ENCODE data around the gene LMO1. TPM values are rescaled to one million over a fixed set of nuclear protein-coding genes. Genes with fewer than 3 reads are reported as not detected.
A peak's percentile ranks its signal among the peaks of the same experiment; 100 is the strongest.

The LMO1 gene
- total RNA-seq, 3 donors from 2014 or later (not counting 1 experiment from before 2014, with no cell fraction given): not detected

DNA sequence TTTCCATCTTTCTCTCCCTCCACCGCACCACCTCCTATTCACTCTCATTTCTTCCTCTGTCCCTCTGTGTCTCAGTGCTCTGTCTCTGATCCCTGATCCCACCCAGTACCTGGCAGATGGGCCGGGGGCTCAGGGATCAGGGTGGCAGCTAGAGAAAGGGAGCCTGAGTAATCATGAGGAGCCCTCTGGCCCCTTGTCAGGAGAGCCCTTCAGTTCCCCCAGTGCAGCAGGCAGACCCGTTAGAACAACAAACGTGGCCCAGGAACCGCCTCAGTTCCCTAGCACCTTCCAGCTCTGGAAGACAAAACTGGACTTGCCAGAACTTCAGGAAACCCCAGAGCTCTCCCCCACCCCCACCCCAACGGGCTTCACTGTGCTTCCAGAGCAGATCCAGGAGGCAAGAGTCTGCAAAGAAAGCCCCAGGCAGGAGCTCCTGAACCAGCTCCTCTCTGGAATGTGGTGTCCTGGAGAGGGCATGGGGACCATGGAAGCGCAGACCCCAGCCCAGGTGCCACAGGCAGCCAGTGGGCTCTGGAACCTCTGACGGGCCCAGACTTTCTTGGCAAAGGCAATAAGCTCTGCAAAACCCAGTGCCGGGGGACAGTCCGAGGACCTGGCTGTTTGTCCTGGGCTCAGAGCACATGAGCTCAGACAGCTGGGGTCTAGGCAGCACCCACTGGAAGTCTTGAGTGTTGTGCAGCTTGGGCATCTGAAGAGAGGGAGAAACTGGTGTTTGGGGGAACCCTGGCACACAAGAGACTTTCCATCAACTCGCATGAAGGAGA, 43.2 kb downstream of the LMO1 start:
- no peaks in the 10 kb centered on the region for H3K36me3 Mint-ChIP-seq
- H3K4me3 Mint-ChIP-seq: no peak overlapping the region

DNA sequence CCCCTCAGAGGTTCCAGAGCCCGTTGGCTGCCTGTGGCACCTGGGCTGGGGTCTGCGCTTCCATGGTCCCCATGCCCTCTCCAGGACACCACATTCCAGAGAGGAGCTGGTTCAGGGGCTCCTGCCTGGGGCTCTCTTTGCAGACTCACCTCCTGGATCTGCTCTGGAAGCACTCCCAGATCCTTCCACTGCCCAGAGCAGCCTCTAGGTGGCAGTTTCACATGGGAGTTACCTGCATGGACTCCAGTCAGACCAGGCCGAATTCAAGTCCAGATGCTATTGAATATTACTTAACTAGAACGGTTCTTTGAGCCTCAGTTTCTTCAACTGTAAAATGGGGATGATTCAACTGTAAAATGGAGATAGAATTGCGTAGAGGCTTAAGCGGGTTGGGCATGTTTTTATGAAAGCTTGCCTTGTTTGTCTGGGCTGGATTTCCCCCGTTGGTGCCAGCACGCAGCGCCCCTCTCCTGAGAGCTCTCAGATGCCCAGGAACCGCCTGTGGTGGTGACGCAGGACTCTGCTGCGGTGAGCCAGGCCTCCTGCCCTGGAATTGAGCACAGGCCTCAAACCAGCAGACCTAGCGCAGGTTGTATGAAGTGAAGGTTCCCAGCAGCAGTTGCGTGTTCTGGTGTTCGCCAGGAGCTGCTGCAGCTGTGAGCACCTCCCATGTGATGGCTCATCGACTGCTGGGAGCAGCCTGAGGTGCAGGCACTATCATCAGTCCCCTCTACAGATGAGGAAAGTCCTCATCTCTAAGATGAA, 44.2 kb downstream of the LMO1 start:
- Mint-ChIP-seq H3K36me3 (no peaks in the 10 kb centered on the region), H3K27me3 (ENCODE audit: low read depth in 2 of 2) (peaks cover 6 to 53% of the 10 kb centered on the region in 2 donors), H3K9me3 (no peaks in the 10 kb centered on the region), H3K27ac (no peak overlapping the region), H3K4me3 (no peak overlapping the region), H3K4me1 (peaks cover 5% of the 10 kb centered on the region in 2 donors)
- DNase-seq (peak in 1 of 2 donors; percentile 23), ATAC-seq (no peak)
- Histone ChIP-seq H3K9me3 (ENCODE audit: control insufficient read depth, insufficient read depth, low read length) (no peaks in the 10 kb centered on the region), H3K27ac (ENCODE audit: low read length) (no peak overlapping the region), H3K27me3 (ENCODE audit: control insufficient read depth, insufficient read depth, low read length) (peaks cover 6% of the 10 kb centered on the region), H3K36me3 (ENCODE audit: control insufficient read depth, insufficient read depth, low read length) (no peaks in the 10 kb centered on the region), H3K4me1 (ENCODE audit: control insufficient read depth, insufficient read depth, low read length) (peaks cover 7% of the 10 kb centered on the region), H3K4me3 (ENCODE audit: low read length) (no peak overlapping the region)
- 85% methylated on average over 16 of the region's 16 CpGs for WGBS (ENCODE audit: insufficient coverage)
- TF ChIP-seq, protein P1, sequence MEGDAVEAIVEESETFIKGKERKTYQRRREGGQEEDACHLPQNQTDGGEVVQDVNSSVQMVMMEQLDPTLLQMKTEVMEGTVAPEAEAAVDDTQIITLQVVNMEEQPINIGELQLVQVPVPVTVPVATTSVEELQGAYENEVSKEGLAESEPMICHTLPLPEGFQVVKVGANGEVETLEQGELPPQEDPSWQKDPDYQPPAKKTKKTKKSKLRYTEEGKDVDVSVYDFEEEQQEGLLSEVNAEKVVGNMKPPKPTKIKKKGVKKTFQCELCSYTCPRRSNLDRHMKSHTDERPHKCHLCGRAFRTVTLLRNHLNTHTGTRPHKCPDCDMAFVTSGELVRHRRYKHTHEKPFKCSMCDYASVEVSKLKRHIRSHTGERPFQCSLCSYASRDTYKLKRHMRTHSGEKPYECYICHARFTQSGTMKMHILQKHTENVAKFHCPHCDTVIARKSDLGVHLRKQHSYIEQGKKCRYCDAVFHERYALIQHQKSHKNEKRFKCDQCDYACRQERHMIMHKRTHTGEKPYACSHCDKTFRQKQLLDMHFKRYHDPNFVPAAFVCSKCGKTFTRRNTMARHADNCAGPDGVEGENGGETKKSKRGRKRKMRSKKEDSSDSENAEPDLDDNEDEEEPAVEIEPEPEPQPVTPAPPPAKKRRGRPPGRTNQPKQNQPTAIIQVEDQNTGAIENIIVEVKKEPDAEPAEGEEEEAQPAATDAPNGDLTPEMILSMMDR (IDR thresholded peaks at IDR 0.05): no peak
- intact Hi-C loops (cut with micrococcal nuclease): no loop called here

More for the DNA sequence above, 43.2 kb downstream of the LMO1 start:
- Histone ChIP-seq H3K27ac (ENCODE audit: low read length) (no peak overlapping the region), H3K4me1 (ENCODE audit: control insufficient read depth, insufficient read depth, low read length) (peaks cover 7% of the 10 kb centered on the region), H3K4me3 (ENCODE audit: low read length) (no peak overlapping the region), H3K27me3 (ENCODE audit: control insufficient read depth, insufficient read depth, low read length) (peaks cover 4% of the 10 kb centered on the region), H3K36me3 (ENCODE audit: control insufficient read depth, insufficient read depth, low read length) (no peaks in the 10 kb centered on the region), H3K9me3 (ENCODE audit: control insufficient read depth, insufficient read depth, low read length) (no peaks in the 10 kb centered on the region)
- DNase-seq (no peak), ATAC-seq (no peak)
- Mint-ChIP-seq H3K9me3 (no peaks in the 10 kb centered on the region), H3K27me3 (ENCODE audit: low read depth in 2 of 2) (peaks cover 3 to 45% of the 10 kb centered on the region in 2 donors), H3K27ac (no peak overlapping the region), H3K4me1 (peaks cover 5 to 7% of the 10 kb centered on the region in 2 donors)
- TF ChIP-seq, protein P1 (IDR thresholded peaks at IDR 0.05): no peak
- intact Hi-C loops (cut with micrococcal nuclease): no loop called here
- 85% methylated on average over 11 of the region's 11 CpGs for WGBS (ENCODE audit: insufficient coverage)

DNA sequence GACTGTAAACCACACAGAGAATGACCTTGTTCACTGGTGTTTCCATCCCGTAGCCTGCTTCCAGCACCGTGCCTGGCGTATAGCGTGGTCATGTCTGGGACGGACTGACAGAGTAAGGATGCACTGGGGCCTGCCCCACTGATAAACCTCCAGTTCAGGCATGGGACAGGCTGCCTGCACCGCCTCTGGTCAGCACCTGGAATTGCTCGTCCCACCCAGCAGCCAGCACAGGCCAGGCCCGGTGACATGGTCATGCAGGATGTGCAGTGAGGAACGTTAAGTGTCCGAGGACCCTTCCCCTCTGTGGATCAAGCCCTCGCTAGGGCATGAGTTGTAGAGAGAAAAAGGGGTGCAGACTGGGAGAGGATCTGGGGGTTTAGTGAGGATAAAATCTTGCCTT, 44.8 kb downstream of the LMO1 start:
- Mint-ChIP-seq H3K27ac (no peak overlapping the region), H3K27me3 (ENCODE audit: low read depth in 2 of 2) (peaks cover 4 to 53% of the 10 kb centered on the region in 2 donors)
- TF ChIP-seq, protein P1 (IDR thresholded peaks at IDR 0.05): no peak

More for the DNA sequence above, 44.8 kb downstream of the LMO1 start:
- Mint-ChIP-seq H3K4me1 (peaks cover 5% of the 10 kb centered on the region in 2 donors), H3K4me3 (no peak overlapping the region), H3K9me3 (no peaks in the 10 kb centered on the region), H3K36me3 (no peaks in the 10 kb centered on the region)
- Histone ChIP-seq H3K9me3 (ENCODE audit: control insufficient read depth, insufficient read depth, low read length) (no peaks in the 10 kb centered on the region), H3K36me3 (ENCODE audit: control insufficient read depth, insufficient read depth, low read length) (no peaks in the 10 kb centered on the region), H3K4me3 (ENCODE audit: low read length) (no peak overlapping the region), H3K27me3 (ENCODE audit: control insufficient read depth, insufficient read depth, low read length) (peaks cover 4% of the 10 kb centered on the region), H3K27ac (ENCODE audit: low read length) (no peak overlapping the region), H3K4me1 (ENCODE audit: control insufficient read depth, insufficient read depth, low read length) (peaks cover 7% of the 10 kb centered on the region)
- 86% methylated on average over 11 of the region's 11 CpGs for WGBS (ENCODE audit: insufficient coverage)
- DNase-seq: no peak
- intact Hi-C loops (cut with micrococcal nuclease): no loop called here
- no peak for ATAC-seq
